ENCODE results near the gene TSPAN6.

TSPAN6 gene

GRCh38 chrX:100663642-100664041 is 27.0 kb upstream of the TSPAN6 start:
- Histone ChIP-seq H3K4me1 (ENCODE audit: control insufficient read depth in 2 of 2, insufficient read depth in 2 of 2, low read length in 2 of 2) (peaks cover 8 to 14% of the 10 kb centered on the region in 2 donors), H3K4me3 (ENCODE audit: low read length in 2 of 2) (no peak overlapping the region), H3K27ac (ENCODE audit: low read depth in 2 of 2, low read length in 2 of 2) (no peak overlapping the region), H3K9ac (ENCODE audit: low read depth in 1 of 2, low read length in 2 of 2) (no peak overlapping the region), H3K9me3 (ENCODE audit: control insufficient read depth in 2 of 2, low read length in 2 of 2) (no peaks in the 10 kb centered on the region), H3K27me3 (ENCODE audit: control insufficient read depth in 2 of 2, insufficient read depth in 2 of 2, low read length in 2 of 2) (peaks cover 0 to 6% of the 10 kb centered on the region in 2 donors), H3K36me3 (ENCODE audit: control insufficient read depth in 2 of 2, insufficient read depth in 2 of 2, low read length in 2 of 2) (no peaks in the 10 kb centered on the region)

GRCh38 chrX:100662796-100663195 is 26.2 kb upstream of the TSPAN6 start:
- H3K9me3 ChIP-seq (ENCODE audit: control insufficient read depth in 2 of 2, low read length in 2 of 2), result no peaks in the 10 kb centered on the region
- no peaks in the 10 kb centered on the region for H3K36me3 ChIP-seq (ENCODE audit: control insufficient read depth in 2 of 2, insufficient read depth in 2 of 2, low read length in 2 of 2)
- no peak overlapping the region for H3K4me3 ChIP-seq (ENCODE audit: low read length in 2 of 2)
- no peak overlapping the region for H3K9ac ChIP-seq (ENCODE audit: low read depth in 1 of 2, low read length in 2 of 2)
- no peak overlapping the region for H3K27ac ChIP-seq (ENCODE audit: low read depth in 2 of 2, low read length in 2 of 2)
- peaks cover 8 to 21% of the 10 kb centered on the region in 2 donors for H3K4me1 ChIP-seq (ENCODE audit: control insufficient read depth in 2 of 2, insufficient read depth in 2 of 2, low read length in 2 of 2)
- peaks cover 0 to 6% of the 10 kb centered on the region in 2 donors for H3K27me3 ChIP-seq (ENCODE audit: control insufficient read depth in 2 of 2, insufficient read depth in 2 of 2, low read length in 2 of 2)

DNA sequence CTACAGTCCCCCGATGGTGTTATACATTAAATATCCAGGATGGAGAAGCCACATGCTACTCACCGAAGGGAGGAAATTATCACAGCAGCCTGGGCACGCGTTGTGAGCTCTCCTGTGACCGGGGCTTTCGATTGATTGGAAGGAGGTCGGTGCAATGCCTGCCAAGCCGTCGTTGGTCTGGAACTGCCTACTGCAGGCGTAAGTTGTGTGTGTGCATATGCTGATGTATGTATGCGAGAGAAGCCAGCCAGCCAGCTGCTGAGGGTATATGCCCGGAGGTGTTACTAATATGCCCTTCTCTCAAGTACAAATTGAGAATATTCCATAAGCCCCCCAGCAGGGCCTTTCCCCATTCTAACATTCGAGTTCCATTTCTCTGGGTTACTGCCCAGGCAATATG is 25.6 kb upstream of the TSPAN6 start:
- Histone ChIP-seq H3K27ac (ENCODE audit: low read depth in 2 of 2, low read length in 2 of 2) (no peak overlapping the region), H3K9me3 (ENCODE audit: control insufficient read depth in 2 of 2, low read length in 2 of 2) (no peaks in the 10 kb centered on the region), H3K9ac (ENCODE audit: low read depth in 1 of 2, low read length in 2 of 2) (no peak overlapping the region), H3K36me3 (ENCODE audit: control insufficient read depth in 2 of 2, insufficient read depth in 2 of 2, low read length in 2 of 2) (no peaks in the 10 kb centered on the region), H3K4me3 (ENCODE audit: low read length in 2 of 2) (no peak overlapping the region), H3K4me1 (ENCODE audit: control insufficient read depth in 2 of 2, insufficient read depth in 2 of 2, low read length in 2 of 2) (peaks cover 8 to 21% of the 10 kb centered on the region in 2 donors), H3K27me3 (ENCODE audit: control insufficient read depth in 2 of 2, insufficient read depth in 2 of 2, low read length in 2 of 2) (peaks cover 0 to 6% of the 10 kb centered on the region in 2 donors)

- Histone ChIP-seq H3K27ac (ENCODE audit: low read depth in 2 of 2, low read length in 2 of 2) (peak overlapping the region; percentile 80 to 84), H3K27me3 (ENCODE audit: control insufficient read depth in 2 of 2, insufficient read depth in 2 of 2, low read length in 2 of 2) (peaks cover 0 to 3% of the 10 kb centered on the region in 2 donors), H3K36me3 (ENCODE audit: control insufficient read depth in 2 of 2, insufficient read depth in 2 of 2, low read length in 2 of 2) (no peaks in the 10 kb centered on the region), H3K4me1 (ENCODE audit: control insufficient read depth in 2 of 2, insufficient read depth in 2 of 2, low read length in 2 of 2) (peaks cover 13 to 27% of the 10 kb centered on the region in 2 donors), H3K9ac (ENCODE audit: low read depth in 1 of 2, low read length in 2 of 2) (peak overlapping the region in 1 of 2 donors; percentile 42), H3K9me3 (ENCODE audit: control insufficient read depth in 2 of 2, low read length in 2 of 2) (no peaks in the 10 kb centered on the region), H3K4me3 (ENCODE audit: low read length in 2 of 2) (peak overlapping the region; percentile 16 to 37)
These were observed 23.0 kb upstream of the TSPAN6 start for GRCh38 chrX:100659431-100660137.

- peak overlapping the region in 1 of 2 donors; percentile 42 for H3K9ac ChIP-seq (ENCODE audit: low read depth in 1 of 2, low read length in 2 of 2)
- peaks cover 0 to 3% of the 10 kb centered on the region in 2 donors for H3K27me3 ChIP-seq (ENCODE audit: control insufficient read depth in 2 of 2, insufficient read depth in 2 of 2, low read length in 2 of 2)
- H3K27ac ChIP-seq (ENCODE audit: low read depth in 2 of 2, low read length in 2 of 2), result peak overlapping the region; percentile 80 to 84
- no peaks in the 10 kb centered on the region for H3K9me3 ChIP-seq (ENCODE audit: control insufficient read depth in 2 of 2, low read length in 2 of 2)
- no peaks in the 10 kb centered on the region for H3K36me3 ChIP-seq (ENCODE audit: control insufficient read depth in 2 of 2, insufficient read depth in 2 of 2, low read length in 2 of 2)
- H3K4me3 ChIP-seq (ENCODE audit: low read length in 2 of 2), result peak overlapping the region in 1 of 2 donors; percentile 37
- H3K4me1 ChIP-seq (ENCODE audit: control insufficient read depth in 2 of 2, insufficient read depth in 2 of 2, low read length in 2 of 2), result peaks cover 16 to 28% of the 10 kb centered on the region in 2 donors
These were observed 22.4 kb upstream of the TSPAN6 start for GRCh38 chrX:100658941-100659381.

DNA sequence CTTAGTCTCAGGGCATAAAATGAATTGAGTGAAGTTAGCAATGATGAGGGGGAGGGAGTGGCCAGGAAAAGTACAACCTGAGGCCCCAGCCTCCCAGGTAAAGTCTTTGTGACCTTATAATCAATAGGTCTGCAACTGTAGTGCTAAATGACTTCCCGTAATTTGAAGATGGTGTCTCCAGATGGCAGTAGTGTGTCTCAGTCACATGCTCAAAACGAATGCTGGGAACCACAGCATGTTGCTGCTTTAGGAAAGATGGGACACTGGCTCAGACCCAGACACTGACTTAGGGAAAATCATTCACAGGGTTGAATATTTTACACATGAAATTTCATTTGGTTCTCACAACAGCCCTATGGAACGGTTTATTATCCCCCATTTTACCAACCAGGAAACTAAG is 17.7 kb upstream of the TSPAN6 start:
- H3K27ac ChIP-seq (ENCODE audit: low read depth in 2 of 2, low read length in 2 of 2), result no peak overlapping the region
- H3K36me3 ChIP-seq (ENCODE audit: control insufficient read depth in 2 of 2, insufficient read depth in 2 of 2, low read length in 2 of 2), result no peaks in the 10 kb centered on the region
- no peak overlapping the region for H3K4me3 ChIP-seq (ENCODE audit: low read length in 2 of 2)
- no peaks in the 10 kb centered on the region for H3K27me3 ChIP-seq (ENCODE audit: control insufficient read depth in 2 of 2, insufficient read depth in 2 of 2, low read length in 2 of 2)
- H3K9me3 ChIP-seq (ENCODE audit: control insufficient read depth in 2 of 2, low read length in 2 of 2), result no peaks in the 10 kb centered on the region
- peaks cover 15 to 34% of the 10 kb centered on the region in 2 donors for H3K4me1 ChIP-seq (ENCODE audit: control insufficient read depth in 2 of 2, insufficient read depth in 2 of 2, low read length in 2 of 2)
- H3K9ac ChIP-seq (ENCODE audit: low read depth in 1 of 2, low read length in 2 of 2), result no peak overlapping the region

DNA sequence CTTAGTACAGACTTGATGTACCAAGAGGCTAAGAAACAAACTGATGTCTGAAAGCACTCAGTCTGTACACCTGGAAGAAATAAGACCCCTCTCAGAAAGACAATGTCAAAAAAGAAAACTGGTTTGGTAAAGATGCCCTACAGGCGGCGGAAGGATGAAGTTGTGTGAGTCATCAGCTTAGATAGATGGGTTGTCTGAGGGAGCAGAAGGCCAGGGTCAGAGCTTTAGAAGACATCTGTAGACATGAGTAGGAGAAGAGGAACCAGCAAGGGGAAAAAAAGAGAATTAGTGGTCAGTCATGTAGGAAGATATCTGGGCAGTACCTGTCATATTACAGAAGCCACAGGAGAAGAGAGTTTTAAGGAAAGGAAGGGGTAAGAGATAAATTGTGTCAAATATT is 15.7 kb upstream of the TSPAN6 start:
- Histone ChIP-seq H3K36me3 (ENCODE audit: control insufficient read depth in 2 of 2, insufficient read depth in 2 of 2, low read length in 2 of 2) (no peaks in the 10 kb centered on the region), H3K27me3 (ENCODE audit: control insufficient read depth in 2 of 2, insufficient read depth in 2 of 2, low read length in 2 of 2) (peaks cover 0 to under 1% of the 10 kb centered on the region in 2 donors), H3K27ac (ENCODE audit: low read depth in 2 of 2, low read length in 2 of 2) (no peak overlapping the region), H3K9me3 (ENCODE audit: control insufficient read depth in 2 of 2, low read length in 2 of 2) (no peaks in the 10 kb centered on the region), H3K4me3 (ENCODE audit: low read length in 2 of 2) (no peak overlapping the region), H3K4me1 (ENCODE audit: control insufficient read depth in 2 of 2, insufficient read depth in 2 of 2, low read length in 2 of 2) (peaks cover 20 to 42% of the 10 kb centered on the region in 2 donors), H3K9ac (ENCODE audit: low read depth in 1 of 2, low read length in 2 of 2) (no peak overlapping the region)

- Histone ChIP-seq H3K4me1 (ENCODE audit: control insufficient read depth in 2 of 2, insufficient read depth in 2 of 2, low read length in 2 of 2) (peaks cover 20 to 43% of the 10 kb centered on the region in 2 donors), H3K27me3 (ENCODE audit: control insufficient read depth in 2 of 2, insufficient read depth in 2 of 2, low read length in 2 of 2) (peaks cover 0 to 6% of the 10 kb centered on the region in 2 donors), H3K36me3 (ENCODE audit: control insufficient read depth in 2 of 2, insufficient read depth in 2 of 2, low read length in 2 of 2) (no peaks in the 10 kb centered on the region), H3K9me3 (ENCODE audit: control insufficient read depth in 2 of 2, low read length in 2 of 2) (no peaks in the 10 kb centered on the region), H3K9ac (ENCODE audit: low read depth in 1 of 2, low read length in 2 of 2) (no peak overlapping the region), H3K27ac (ENCODE audit: low read depth in 2 of 2, low read length in 2 of 2) (peak overlapping the region; percentile 71 to 77), H3K4me3 (ENCODE audit: low read length in 2 of 2) (no peak overlapping the region)
These were observed 14.2 kb upstream of the TSPAN6 start for GRCh38 chrX:100650841-100651240.

GRCh38 chrX:100649550-100650356 is 13.1 kb upstream of the TSPAN6 start:
- H3K27ac ChIP-seq (ENCODE audit: low read depth in 2 of 2, low read length in 2 of 2), result peak overlapping the region; percentile 71 to 77
- H3K4me3 ChIP-seq (ENCODE audit: low read length in 2 of 2), result peak overlapping the region; percentile 16 to 24
- peaks cover 16 to 39% of the 10 kb centered on the region in 2 donors for H3K4me1 ChIP-seq (ENCODE audit: control insufficient read depth in 2 of 2, insufficient read depth in 2 of 2, low read length in 2 of 2)
- H3K27me3 ChIP-seq (ENCODE audit: control insufficient read depth in 2 of 2, insufficient read depth in 2 of 2, low read length in 2 of 2), result peaks cover 0 to 6% of the 10 kb centered on the region in 2 donors
- no peaks in the 10 kb centered on the region for H3K36me3 ChIP-seq (ENCODE audit: control insufficient read depth in 2 of 2, insufficient read depth in 2 of 2, low read length in 2 of 2)
- H3K9ac ChIP-seq (ENCODE audit: low read depth in 1 of 2, low read length in 2 of 2), result peak overlapping the region in 1 of 2 donors; percentile 12
- H3K9me3 ChIP-seq (ENCODE audit: control insufficient read depth in 2 of 2, low read length in 2 of 2), result no peaks in the 10 kb centered on the region

All from mucosa of rectum (tissue), 2 donors.